HCEC 1CT (cell line): ENCODE measurements around the gene CEACAM16.

Experiments used
- DNase-seq: peaks from one replicate; pipeline ENCODE4 v3.0.0-alpha.2; 2017

CEACAM16 gene

GRCh38 chr19:44747739-44748425 is 48.9 kb downstream of the CEACAM16 start:
- DNase-seq: peak; percentile 67

GRCh38 chr19:44748426-44749254 is 49.7 kb downstream of the CEACAM16 start, which contains the start of gene BCL3:
Gene BCL3, plus strand, starts transcription at chr19:44748708. Its CDS starts 83 bp downstream, at chr19:44748791.
- no peak for DNase-seq

GRCh38 chr19:44749292-44749691 is 50.3 kb downstream of the CEACAM16 start:
- DNase-seq: peak; percentile 41

GRCh38 chr19:44749994-44750393 is 51.0 kb downstream of the CEACAM16 start:
- DNase-seq: no peak

- DNase-seq: no peak
Observed at GRCh38 chr19:44752123-44752815, 53.3 kb downstream of the CEACAM16 start.

GRCh38 chr19:44752816-44753625 is 54.1 kb downstream of the CEACAM16 start:
- DNase-seq: peak; percentile 95

GRCh38 chr19:44753626-44753931 is 54.6 kb downstream of the CEACAM16 start:
- DNase-seq: no peak

- peak; percentile 88 for DNase-seq
Observed at GRCh38 chr19:44753932-44754749, 55.2 kb downstream of the CEACAM16 start.

GRCh38 chr19:44754750-44755080 is 55.8 kb downstream of the CEACAM16 start:
- no peak for DNase-seq

GRCh38 chr19:44755219-44755618 is 56.3 kb downstream of the CEACAM16 start:
- DNase-seq: no peak

GRCh38 chr19:44756089-44756562 is 57.2 kb downstream of the CEACAM16 start:
- DNase-seq: no peak

- DNase-seq: peak; percentile 71
Observed at GRCh38 chr19:44757057-44757734, 58.2 kb downstream of the CEACAM16 start.

GRCh38 chr19:44757735-44758505 is 59.0 kb downstream of the CEACAM16 start:
- peak; percentile 81 for DNase-seq

GRCh38 chr19:44758596-44758995 is 59.6 kb downstream of the CEACAM16 start:
- DNase-seq: no peak

- no peak for DNase-seq
Observed at GRCh38 chr19:44759083-44759804, 60.3 kb downstream of the CEACAM16 start.
